ENCODE results near the gene CHPT1. TPM values are rescaled to one million over a fixed set of nuclear protein-coding genes. Genes with fewer than 3 reads are reported as not detected.

Gene CHPT1
- total and polyA plus RNA-seq, 9 of the 15 experiments (the other 6 are each of a cell fraction or from before 2014, with no cell fraction given), result 15.3 to 210 (median 91.9) TPM

- TF ChIP-seq POLR2AphosphoS2 (IDR thresholded peaks at IDR 0.05; ENCODE audit: low read length) (no peak), SMAD4 (CRISPR knock-in tag; conservative IDR thresholded peaks at IDR 0.05) (peak; percentile 83), MTA3 (IDR thresholded peaks at IDR 0.05; ENCODE audit: borderline replicate concordance) (no peak), CBX3 (IDR thresholded peaks at IDR 0.05; ENCODE audit: borderline replicate concordance in 1 of 2, low read length in 2 of 2) (peak in 1 of 2 experiments; percentile 91; a peak in 2 of 3 replicates), ZNF134 (CRISPR knock-in tag; conservative IDR thresholded peaks at IDR 0.05) (no peak), ZNF77 (CRISPR knock-in tag; IDR thresholded peaks at IDR 0.05) (no peak), XRCC5 (IDR thresholded peaks at IDR 0.05; ENCODE audit: low read depth, low read length) (no peak), E2F5 (CRISPR knock-in tag; IDR thresholded peaks at IDR 0.05) (no peak), GMEB1 (CRISPR knock-in tag; IDR thresholded peaks at IDR 0.05) (no peak), ZNF644 (tag; IDR thresholded peaks at IDR 0.05; ENCODE audit: low read depth) (0 out of 2 replicates have a peak, but pooled peaks have one; percentile 43), ZNF253 (CRISPR knock-in tag; conservative IDR thresholded peaks at IDR 0.05) (no peak), CTCFL (IDR thresholded peaks at IDR 0.05; ENCODE audit: borderline replicate concordance, insufficient read depth, low read depth, low read length, poor library complexity, severe bottlenecking) (no peak), TEAD1 (CRISPR knock-in tag; IDR thresholded peaks at IDR 0.05) (peak in 1 of 2 experiments; percentile 49; a peak in 1 of 4 replicates), PTRF (tag; IDR thresholded peaks at IDR 0.05) (no peak), EWSR1 (IDR thresholded peaks at IDR 0.05; ENCODE audit: borderline replicate concordance, low read depth, partially characterized antibody) (no peak), KLF16 (IDR thresholded peaks at IDR 0.05) (peak; percentile 83), SUPT5H (IDR thresholded peaks at IDR 0.05) (no peak), AFF4 (CRISPR knock-in tag; IDR thresholded peaks at IDR 0.05) (no peak; the same call in 1 of the 2 replicates), ZFPM2 (CRISPR knock-in tag; IDR thresholded peaks at IDR 0.05) (no peak)
Observed at GRCh38 chr12:101696251-101697196, 916 bp upstream of the CHPT1 start (continued).

All from K562 (cell line).